ENCODE measurements around the gene RTKN2.
A peak's percentile ranks its signal among the peaks of the same experiment; 100 is the strongest.

Gene RTKN2

GRCh38 chr10:62225362-62225761 lies 43.3 kb downstream of the RTKN2 start:
- DNase-seq (ENCODE audit: low read depth in 2 of 2), result no peak

- peak in 1 of 2 experiments; percentile 51 for DNase-seq (ENCODE audit: low read depth in 2 of 2)
These were observed 44.0 kb downstream of the RTKN2 start for GRCh38 chr10:62224606-62225005.

- no peak for DNase-seq (ENCODE audit: low read depth in 2 of 2)
These were observed 51.0 kb downstream of the RTKN2 start for GRCh38 chr10:62217683-62218082.

- DNase-seq (ENCODE audit: low read depth in 2 of 2), result no peak
These were observed 54.2 kb downstream of the RTKN2 start for GRCh38 chr10:62214364-62214874.

- DNase-seq (ENCODE audit: low read depth in 2 of 2), result no peak
These were observed 62.8 kb downstream of the RTKN2 start for GRCh38 chr10:62205750-62206399.

- no peak for DNase-seq (ENCODE audit: low read depth in 2 of 2)
These were observed 69.1 kb downstream of the RTKN2 start for GRCh38 chr10:62199584-62199983.

GRCh38 chr10:62196528-62196927 lies 72.1 kb downstream of the RTKN2 start:
- no peak for DNase-seq (ENCODE audit: low read depth in 2 of 2)

GRCh38 chr10:62195675-62195926 lies 73.0 kb downstream of the RTKN2 start:
- no peak for DNase-seq (ENCODE audit: low read depth in 2 of 2)

GRCh38 chr10:62194924-62195674 lies 73.5 kb downstream of the RTKN2 start:
- DNase-seq (ENCODE audit: low read depth in 2 of 2), result no peak

- no peak for DNase-seq (ENCODE audit: low read depth in 2 of 2)
These were observed 75.2 kb downstream of the RTKN2 start for GRCh38 chr10:62193479-62193878.

GRCh38 chr10:62189131-62189530 lies 79.5 kb downstream of the RTKN2 start:
- no peak for DNase-seq (ENCODE audit: low read depth in 2 of 2)

- DNase-seq (ENCODE audit: low read depth in 2 of 2), result no peak
These were observed 80.5 kb downstream of the RTKN2 start for GRCh38 chr10:62188021-62188616.

- DNase-seq (ENCODE audit: low read depth in 2 of 2), result no peak
These were observed 81.5 kb downstream of the RTKN2 start for GRCh38 chr10:62186999-62187675.

- DNase-seq (ENCODE audit: low read depth in 2 of 2), result no peak
These were observed 82.5 kb downstream of the RTKN2 start for GRCh38 chr10:62185919-62186692.

GRCh38 chr10:62183857-62184795 lies 84.5 kb downstream of the RTKN2 start:
- DNase-seq (ENCODE audit: low read depth in 2 of 2), result no peak

- DNase-seq (ENCODE audit: low read depth in 2 of 2), result no peak
These were observed 85.2 kb downstream of the RTKN2 start for GRCh38 chr10:62183442-62183841.

- DNase-seq (ENCODE audit: low read depth in 2 of 2), result no peak
These were observed 86.0 kb downstream of the RTKN2 start for GRCh38 chr10:62182595-62182994.

- no peak for DNase-seq (ENCODE audit: low read depth in 2 of 2)
These were observed 86.5 kb downstream of the RTKN2 start for GRCh38 chr10:62182171-62182570.

- no peak for DNase-seq (ENCODE audit: low read depth in 2 of 2)
These were observed 88.0 kb downstream of the RTKN2 start for GRCh38 chr10:62180677-62181076.

GRCh38 chr10:62178568-62178967 lies 90.1 kb downstream of the RTKN2 start:
- no peak for DNase-seq (ENCODE audit: low read depth in 2 of 2)

GRCh38 chr10:62177111-62177510 lies 91.5 kb downstream of the RTKN2 start:
- DNase-seq (ENCODE audit: low read depth in 2 of 2), result no peak

All from fibroblast of skin of left quadriceps (primary cell).